SH-SY5Y (cell line): ENCODE results near the gene GOLIM4.

Experiments used
- GATA2 ChIP-seq: IDR thresholded peaks from 2 replicates; pipeline ENCODE4 v1.6.1; 2011; ENCODE audit warnings: mild to moderate bottlenecking, low read depth, low read length
- GATA3 ChIP-seq: IDR thresholded peaks from 2 replicates; pipeline ENCODE4 v1.6.1; 2011; ENCODE audit warnings: low read depth, mild to moderate bottlenecking, low read length, moderate library complexity

GRCh38 chr3:168051070-168051469 lies 44.7 kb downstream of the GOLIM4 start:
- no peak for TF ChIP-seq GATA2
- TF ChIP-seq GATA3: no peak
